Measurements from ENCODE around the gene WNK2.

The WNK2 gene

DNA sequence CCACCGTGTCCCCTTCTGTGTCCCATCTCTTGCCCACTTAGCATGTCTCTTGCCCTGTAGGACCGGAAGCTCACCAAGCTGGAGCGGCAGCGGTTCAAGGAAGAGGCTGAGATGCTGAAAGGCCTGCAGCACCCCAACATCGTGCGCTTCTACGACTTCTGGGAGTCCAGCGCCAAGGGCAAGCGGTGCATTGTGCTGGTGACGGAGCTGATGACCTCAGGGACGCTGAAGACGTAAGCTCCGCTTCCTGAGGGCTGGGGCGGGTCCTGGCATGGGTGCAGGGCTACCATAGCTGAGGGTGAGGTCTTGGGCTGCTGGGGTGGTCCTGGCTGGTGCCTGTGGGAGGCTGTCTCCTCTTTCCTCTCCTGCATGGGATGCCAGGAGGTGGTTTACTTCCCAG lies 45.7 kb downstream of the WNK2 start:
- no peak overlapping the region for H3K27ac ChIP-seq
- DNase-seq (ENCODE audit: low spot score) = no peak
- CTCF ChIA-PET = interaction anchor here (0.6 kb wide), 1 partner anchor 241 kb away, joined by 4 read pairs; no protein-coding TSS in a partner anchor
- POLR2A ChIA-PET (ENCODE audit: low non-redundant PET) = no interaction called here
- TF ChIP-seq, protein P1, sequence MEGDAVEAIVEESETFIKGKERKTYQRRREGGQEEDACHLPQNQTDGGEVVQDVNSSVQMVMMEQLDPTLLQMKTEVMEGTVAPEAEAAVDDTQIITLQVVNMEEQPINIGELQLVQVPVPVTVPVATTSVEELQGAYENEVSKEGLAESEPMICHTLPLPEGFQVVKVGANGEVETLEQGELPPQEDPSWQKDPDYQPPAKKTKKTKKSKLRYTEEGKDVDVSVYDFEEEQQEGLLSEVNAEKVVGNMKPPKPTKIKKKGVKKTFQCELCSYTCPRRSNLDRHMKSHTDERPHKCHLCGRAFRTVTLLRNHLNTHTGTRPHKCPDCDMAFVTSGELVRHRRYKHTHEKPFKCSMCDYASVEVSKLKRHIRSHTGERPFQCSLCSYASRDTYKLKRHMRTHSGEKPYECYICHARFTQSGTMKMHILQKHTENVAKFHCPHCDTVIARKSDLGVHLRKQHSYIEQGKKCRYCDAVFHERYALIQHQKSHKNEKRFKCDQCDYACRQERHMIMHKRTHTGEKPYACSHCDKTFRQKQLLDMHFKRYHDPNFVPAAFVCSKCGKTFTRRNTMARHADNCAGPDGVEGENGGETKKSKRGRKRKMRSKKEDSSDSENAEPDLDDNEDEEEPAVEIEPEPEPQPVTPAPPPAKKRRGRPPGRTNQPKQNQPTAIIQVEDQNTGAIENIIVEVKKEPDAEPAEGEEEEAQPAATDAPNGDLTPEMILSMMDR (conservative IDR thresholded peaks at IDR 0.05; ENCODE audit: low read depth) = no peak

DNA sequence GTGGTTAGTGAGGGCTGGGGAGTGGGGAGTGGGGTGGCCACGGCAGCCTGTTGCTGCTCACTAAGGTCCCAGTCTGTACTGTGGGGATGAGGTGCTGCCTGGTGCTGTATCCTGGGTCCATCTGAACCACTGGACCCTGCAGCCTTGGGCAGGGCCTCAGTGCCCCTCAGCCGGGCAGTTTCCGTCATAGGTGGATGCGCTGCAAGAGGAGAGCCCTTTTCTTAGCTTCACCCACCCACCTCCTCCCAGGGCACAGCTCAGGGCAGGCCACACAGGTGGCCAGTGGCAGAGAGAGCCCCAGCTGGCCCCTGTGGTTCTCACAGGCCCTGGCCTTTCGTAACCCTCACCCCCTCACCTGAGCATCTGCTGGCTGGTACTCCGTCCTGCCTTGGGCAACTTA lies 46.2 kb downstream of the WNK2 start:
- POLR2A ChIA-PET (ENCODE audit: low non-redundant PET) = no interaction called here
- no peak for DNase-seq (ENCODE audit: low spot score)

DNA sequence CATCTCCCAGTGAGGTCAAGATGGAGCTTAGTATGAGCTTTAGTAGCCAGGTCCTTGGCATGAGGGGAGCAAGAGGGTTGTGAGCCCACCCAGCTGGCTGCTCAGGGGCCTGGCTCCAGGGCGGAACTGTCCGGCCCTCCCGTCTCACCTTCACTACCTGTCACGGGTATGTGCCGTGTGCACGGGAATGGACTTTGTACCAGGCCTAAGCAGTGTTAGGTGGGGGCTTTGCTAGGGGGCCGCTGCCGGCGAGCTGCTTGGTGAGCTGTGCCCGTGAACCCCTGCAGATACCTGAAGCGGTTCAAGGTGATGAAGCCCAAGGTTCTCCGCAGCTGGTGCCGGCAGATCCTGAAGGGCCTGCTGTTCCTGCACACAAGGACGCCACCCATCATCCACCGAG lies 46.7 kb downstream of the WNK2 start:
- TF ChIP-seq, protein P1 (conservative IDR thresholded peaks at IDR 0.05; ENCODE audit: low read depth) = no peak
- ChIA-PET CTCF (interaction anchor here (0.5 to 1.3 kb wide), 3 partner anchors 44 to 514 kb away, joined by 3 to 4 read pairs (median 3); no protein-coding TSS in a partner anchor), POLR2A (ENCODE audit: low non-redundant PET) (no interaction called here)
- DNase-seq (ENCODE audit: low spot score) = no peak
- no peak overlapping the region for H3K27ac ChIP-seq

More for the DNA sequence above, 46.2 kb downstream of the WNK2 start:
- CTCF ChIA-PET = interaction anchor here (0.7 to 1.3 kb wide), 2 partner anchors 44 to 513 kb away, joined by 3 read pairs; no protein-coding TSS in a partner anchor
- TF ChIP-seq, protein P1 (conservative IDR thresholded peaks at IDR 0.05; ENCODE audit: low read depth) = no peak
- no peak overlapping the region for H3K27ac ChIP-seq

DNA sequence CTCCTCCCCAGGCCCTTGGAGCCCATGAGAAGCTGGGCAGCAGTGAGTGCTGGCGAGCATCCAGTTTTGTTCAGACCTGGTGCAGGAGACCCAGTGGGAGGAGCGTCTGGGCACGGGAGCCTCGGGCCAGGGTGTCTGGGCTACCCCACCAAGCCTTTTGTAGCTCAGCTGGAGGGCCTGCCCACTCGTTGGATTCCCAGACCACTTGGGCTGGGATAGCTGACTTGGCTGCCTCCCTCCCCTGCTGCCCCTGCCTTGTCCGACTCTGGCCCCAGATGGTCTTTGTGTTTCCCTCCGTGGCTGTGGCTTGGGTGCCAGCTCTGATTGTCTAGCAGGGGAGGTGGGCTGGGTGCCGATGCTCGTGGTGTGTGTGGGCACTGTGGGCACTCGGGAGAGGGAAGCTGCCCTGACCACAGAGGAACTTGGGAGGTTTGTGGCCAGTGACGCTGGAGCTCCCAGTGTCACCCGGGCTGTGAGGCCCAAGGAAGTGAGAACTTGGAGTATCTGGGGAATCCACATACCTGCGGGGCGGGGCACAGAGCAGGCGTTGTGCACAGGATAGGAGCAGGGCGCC lies 47.3 kb downstream of the WNK2 start:
- CTCF ChIA-PET = interaction anchor here (0.5 to 1.3 kb wide), 3 partner anchors 45 to 76 kb away, joined by 3 to 4 read pairs (median 3); no protein-coding TSS in a partner anchor
- no peak for DNase-seq (ENCODE audit: low spot score)
- H3K27ac ChIP-seq = no peak overlapping the region
- TF ChIP-seq, protein P1 (conservative IDR thresholded peaks at IDR 0.05; ENCODE audit: low read depth) = no peak
- POLR2A ChIA-PET (ENCODE audit: low non-redundant PET) = no interaction called here

DNA sequence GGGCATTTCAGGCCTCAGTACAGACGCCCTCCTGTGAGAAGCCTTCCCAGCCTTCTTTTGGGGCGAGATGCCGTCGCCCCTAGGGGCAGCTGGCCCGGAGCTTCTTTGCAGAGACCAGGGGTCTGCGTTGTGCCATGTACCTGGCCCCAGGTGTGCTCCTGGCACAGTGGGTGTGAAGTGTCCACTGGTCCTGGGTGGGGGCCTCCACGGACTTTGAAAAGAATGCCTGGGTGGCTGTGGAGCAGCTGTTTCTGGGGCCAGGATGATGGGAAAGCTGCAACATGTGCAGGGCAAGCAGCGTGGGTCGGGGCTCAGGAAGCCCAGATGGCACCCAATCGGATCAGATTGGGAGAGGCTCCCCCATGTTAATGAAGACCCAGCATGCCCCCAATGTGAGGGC lies 47.8 kb downstream of the WNK2 start:
- H3K27ac ChIP-seq = no peak overlapping the region
- ChIA-PET POLR2A (ENCODE audit: low non-redundant PET) (no interaction called here), CTCF (interaction anchor here (0.6 kb wide), 2 partner anchors 77 to 181 kb away, joined by 3 read pairs; no protein-coding TSS in a partner anchor)
- DNase-seq (ENCODE audit: low spot score) = no peak
- TF ChIP-seq, protein P1 (conservative IDR thresholded peaks at IDR 0.05; ENCODE audit: low read depth) = no peak

DNA sequence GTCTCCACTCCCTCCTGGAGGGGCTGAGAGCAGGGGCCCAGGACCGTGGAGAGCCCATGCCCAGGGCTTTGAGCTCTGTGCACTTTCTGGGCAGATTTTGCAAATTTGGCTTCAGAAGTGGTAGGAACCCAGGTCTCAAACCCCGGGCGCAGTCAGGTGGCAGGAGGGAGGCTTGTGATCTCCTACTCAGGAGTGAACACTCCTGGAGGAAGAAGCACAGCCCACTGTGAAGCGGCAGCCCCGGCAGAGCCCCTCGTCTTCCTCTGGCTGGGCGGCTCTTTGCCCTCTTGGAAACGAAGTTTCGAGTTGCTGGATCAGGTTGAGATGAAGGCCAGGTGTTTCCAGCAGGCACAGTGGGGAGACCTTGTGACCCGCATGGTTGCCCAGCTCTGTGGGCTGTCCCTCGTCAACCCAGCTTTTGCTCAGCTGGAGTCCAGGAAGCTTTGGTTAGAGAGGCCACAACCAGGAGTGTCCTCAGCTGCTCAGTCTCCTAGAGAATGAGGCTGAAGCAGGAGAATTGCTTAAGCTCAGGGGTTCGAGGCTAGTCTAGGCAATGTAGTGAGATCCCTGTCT lies 48.5 kb downstream of the WNK2 start:
- TF ChIP-seq, protein P1 (conservative IDR thresholded peaks at IDR 0.05; ENCODE audit: low read depth) = no peak
- POLR2A ChIA-PET (ENCODE audit: low non-redundant PET) = no interaction called here
- no peak overlapping the region for H3K27ac ChIP-seq

More for the DNA sequence above, 48.5 kb downstream of the WNK2 start:
- CTCF ChIA-PET = interaction anchor here (0.5 to 0.6 kb wide), 3 partner anchors 74 to 180 kb away, joined by 3 to 4 read pairs (median 3); no protein-coding TSS in a partner anchor
- DNase-seq (ENCODE audit: low spot score) = no peak

Data from RWPE1 (cell line).